HG02938 (cell line): Measurements from ENCODE around the gene FGFR3.

Experiments
- ATAC-seq: cut with Tn5 transposase; IDR thresholded peaks from one replicate; pipeline ENCODE4 v1.9.1; 2021; ENCODE audit warnings: mild to moderate bottlenecking, moderate library complexity; ENCODE audit not compliant: unreplicated experiment

FGFR3 gene

GRCh38 chr4:1786544-1787362 is 6.3 kb upstream of the FGFR3 start:
- ATAC-seq: no peak

- ATAC-seq: no peak
Measured at GRCh38 chr4:1787411-1788077, 5.5 kb upstream of the FGFR3 start.

GRCh38 chr4:1788254-1788973 is 4.7 kb upstream of the FGFR3 start:
- ATAC-seq: no peak

GRCh38 chr4:1789552-1789951 is 3.5 kb upstream of the FGFR3 start:
- no peak for ATAC-seq

GRCh38 chr4:1790005-1790404 is 3.1 kb upstream of the FGFR3 start:
- no peak for ATAC-seq

GRCh38 chr4:1792158-1792831 is 798 bp upstream of the FGFR3 start:
- ATAC-seq: no peak

- ATAC-seq: no peak
Measured at GRCh38 chr4:1793496-1793840, 375 bp downstream of the FGFR3 start.

- ATAC-seq: no peak
Measured at GRCh38 chr4:1793940-1794808, 1.1 kb downstream of the FGFR3 start.

- ATAC-seq: no peak
Measured at GRCh38 chr4:1794809-1795298, 1.8 kb downstream of the FGFR3 start.

GRCh38 chr4:1795299-1796195 is 2.5 kb downstream of the FGFR3 start:
- no peak for ATAC-seq

GRCh38 chr4:1796486-1797204 is 3.6 kb downstream of the FGFR3 start:
- ATAC-seq: no peak

GRCh38 chr4:1797298-1797860 is 4.3 kb downstream of the FGFR3 start:
- ATAC-seq: no peak

GRCh38 chr4:1797861-1798579 is 4.9 kb downstream of the FGFR3 start:
- no peak for ATAC-seq

- ATAC-seq: no peak
Measured at GRCh38 chr4:1798580-1799386, 5.7 kb downstream of the FGFR3 start.

- no peak for ATAC-seq
Measured at GRCh38 chr4:1799387-1800375, 6.6 kb downstream of the FGFR3 start.

GRCh38 chr4:1800805-1801204 is 7.7 kb downstream of the FGFR3 start:
- ATAC-seq: no peak
